Stimulated activated effector memory CD8-positive, alpha-beta T cell treated with anti-CD3 and anti-CD28 coated beads, Interleukin-12 subunit alpha, Interleukin-12 subunit beta, amount 100 ng/mL, for 72 hours (primary cell): ENCODE results near the gene KRT31.
"Not testable (repeated sequence)": the region's sequence is repeated elsewhere in the genome, so short reads cannot be mapped to it uniquely, and the experiment has no call there.

ENCODE experiments used
- ATAC-seq: fragments of 150-1000 bp; cut with Tn5 transposase; 2 replicates; pipeline ENCODE4 v1.10.0; 2021
- DNase-seq, 2 donors: peaks; one replicate each; pipeline ENCODE4 v3.0.0; 2021 to 2022; ENCODE audit warnings: low spot score in 2 of 2
- H3K27ac Mint-ChIP-seq: one replicate; pipeline ENCODE4 v1.8.0; 2022; ENCODE audit warnings: mild to moderate bottlenecking, mixed read lengths
- H3K36me3 Mint-ChIP-seq: one replicate; pipeline ENCODE4 v1.8.0; 2022; ENCODE audit warnings: mild to moderate bottlenecking, mixed read lengths
- H3K4me1 Mint-ChIP-seq: one replicate; pipeline ENCODE4 v1.8.0; 2022; ENCODE audit warnings: mixed read lengths
- H3K4me3 Mint-ChIP-seq: one replicate; pipeline ENCODE4 v1.8.0; 2022; ENCODE audit warnings: mild to moderate bottlenecking, mixed read lengths
- H3K9me3 Mint-ChIP-seq: one replicate; pipeline ENCODE4 v1.8.0; 2022; ENCODE audit warnings: mixed read lengths

Gene KRT31

GRCh38 chr17:41346421-41346820 lies 51.0 kb downstream of the KRT31 start:
- not testable (repeated sequence) for H3K27ac Mint-ChIP-seq, H3K9me3 Mint-ChIP-seq, H3K36me3 Mint-ChIP-seq, DNase-seq, H3K4me3 Mint-ChIP-seq, ATAC-seq
- peaks cover 19% of the 10 kb centered on the region for H3K4me1 Mint-ChIP-seq

GRCh38 chr17:41345992-41346391 lies 51.4 kb downstream of the KRT31 start:
- Mint-ChIP-seq H3K36me3 (peaks cover 5% of the 10 kb centered on the region), H3K4me3 (no peak overlapping the region), H3K27ac (no peak overlapping the region), H3K4me1 (peaks cover 21% of the 10 kb centered on the region), H3K9me3 (peaks cover 8% of the 10 kb centered on the region)
- no peak for DNase-seq
- ATAC-seq, result no peak
